ENCODE results near the gene FHAD1.
"Not testable (repeated sequence)": the region's sequence is repeated elsewhere in the genome, so short reads cannot be mapped to it uniquely, and the experiment has no call there.

The FHAD1 gene

GRCh38 chr1:15380601-15381508 lies 133.8 kb downstream of the FHAD1 start:
- no peak for DNase-seq

GRCh38 chr1:15381805-15382204 lies 134.8 kb downstream of the FHAD1 start:
- DNase-seq = no peak

GRCh38 chr1:15382601-15383518 lies 135.8 kb downstream of the FHAD1 start:
- no peak for DNase-seq

GRCh38 chr1:15383810-15384209 lies 136.8 kb downstream of the FHAD1 start:
- DNase-seq = no peak

- no peak for DNase-seq
These were observed 137.4 kb downstream of the FHAD1 start for GRCh38 chr1:15384301-15384901.

- no peak for DNase-seq
These were observed 138.4 kb downstream of the FHAD1 start for GRCh38 chr1:15385420-15385819.

- DNase-seq = no peak
These were observed 139.2 kb downstream of the FHAD1 start for GRCh38 chr1:15386164-15386749.

- DNase-seq = no peak
These were observed 141.3 kb downstream of the FHAD1 start for GRCh38 chr1:15388201-15388880.

- DNase-seq = not testable (repeated sequence)
These were observed 142.8 kb downstream of the FHAD1 start for GRCh38 chr1:15389828-15390227.

- no peak for DNase-seq
These were observed 143.6 kb downstream of the FHAD1 start for GRCh38 chr1:15390667-15391066.

GRCh38 chr1:15391366-15391765 lies 144.3 kb downstream of the FHAD1 start:
- DNase-seq = no peak

GRCh38 chr1:15393475-15394257 lies 146.6 kb downstream of the FHAD1 start:
- DNase-seq = no peak

- DNase-seq = no peak
These were observed 147.3 kb downstream of the FHAD1 start for GRCh38 chr1:15394258-15394690.

GRCh38 chr1:15397236-15397635 lies 150.2 kb downstream of the FHAD1 start:
- DNase-seq = no peak

GRCh38 chr1:15399710-15400109 lies 152.7 kb downstream of the FHAD1 start:
- no peak for DNase-seq

GRCh38 chr1:15400627-15401026 lies 153.6 kb downstream of the FHAD1 start:
- DNase-seq = no peak

- no peak for DNase-seq
These were observed 154.5 kb downstream of the FHAD1 start for GRCh38 chr1:15401391-15402055.

GRCh38 chr1:15402809-15403450 lies 155.9 kb downstream of the FHAD1 start:
- no peak for DNase-seq

GRCh38 chr1:15403962-15404580 lies 157.0 kb downstream of the FHAD1 start:
- DNase-seq = no peak

Data from EL (cell line).